Tibial nerve (tissue), 4 donors: Measurements from ENCODE around the gene INPP5K.

Experiments
- CTCF ChIP-seq, 5 experiments: fragments of 200-600 bp in 3 of 5; fragments of 450-650 bp in 2 of 5; sonication (generic) in 3 of 5; IDR thresholded peaks; one replicate each; pipeline ENCODE4 v1.5.1; 2016 to 2019; ENCODE audit warnings: antibody characterized with exemption in 5 of 5, mild to moderate bottlenecking in 3 of 5, moderate library complexity in 2 of 5
- EP300 ChIP-seq, 2 donors: sonication (generic); formaldehyde crosslinking; IDR thresholded peaks; one replicate each; pipeline ENCODE4 v1.6.1; 2017; ENCODE audit warnings: antibody characterized with exemption in 2 of 2, mild to moderate bottlenecking in 1 of 2
- POLR2A ChIP-seq, 2 donors: fragments of 450-650 bp; IDR thresholded peaks; one replicate each; pipeline ENCODE4 v1.6.1; 2017; ENCODE audit warnings: antibody characterized with exemption in 2 of 2, mild to moderate bottlenecking in 2 of 2, moderate library complexity in 2 of 2

DNA sequence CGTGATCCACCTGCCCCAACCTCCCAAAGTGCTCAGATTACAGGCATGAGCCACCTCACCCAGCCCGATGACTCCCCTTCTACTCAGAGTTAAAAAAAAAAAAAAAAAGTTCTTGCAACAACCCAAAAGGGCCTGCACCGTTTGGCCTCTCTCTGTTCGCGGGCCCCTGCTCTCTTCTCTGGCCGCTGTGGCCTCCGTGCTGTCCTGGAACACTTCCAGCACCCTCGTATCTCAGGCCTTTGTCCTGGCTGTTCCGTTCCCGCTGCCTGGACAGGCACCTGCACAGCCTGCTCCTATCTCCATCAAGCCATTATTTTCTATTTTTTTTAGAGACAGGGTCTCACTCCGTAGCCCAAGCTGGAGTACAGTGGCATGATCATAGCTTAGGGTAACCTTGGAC lies 34.7 kb downstream of the INPP5K start:
- TF ChIP-seq CTCF (IDR thresholded peaks at IDR 0.05) (no peak), POLR2A (IDR thresholded peaks at IDR 0.05) (no peak), EP300 (IDR thresholded peaks at IDR 0.05) (no peak)
